Astrocyte (in vitro differentiated cells and primary cell): ENCODE measurements around the gene QPCT. TPM values are rescaled to one million over a fixed set of nuclear protein-coding genes. Genes with fewer than 3 reads are reported as not detected.
A peak's percentile ranks its signal among the peaks of the same experiment; 100 is the strongest.

ENCODE experiments used
- DNase-seq: peaks from one replicate; pipeline ENCODE4 v3.0.0-alpha.2; 2010; ENCODE audit warnings: low read depth
- FAIRE-seq: peaks from 2 replicates; lab custom pipeline; 2011; peaks lifted over from hg19 to GRCh38; lab: Jason Lieb, UNC
- H2AFZ ChIP-seq: 2 replicates; pipeline ENCODE4 v1.6.0; 2012; ENCODE audit warnings: low read depth, low read length, inconsistent platforms
- H3K27ac ChIP-seq: 2 replicates; pipeline ENCODE4 v1.5.1; 2011; ENCODE audit warnings: low read depth, low read length, inconsistent platforms
- H3K27me3 ChIP-seq: 2 replicates; pipeline ENCODE4 v1.6.0; 2011; ENCODE audit warnings: low read length, inconsistent platforms; ENCODE audit not compliant: insufficient read depth
- H3K36me3 ChIP-seq: 2 replicates; pipeline ENCODE4 v1.5.1; 2011; ENCODE audit warnings: low read length, inconsistent platforms; ENCODE audit not compliant: insufficient read depth
- H3K4me1 ChIP-seq: 2 replicates; pipeline ENCODE4 v1.5.1; 2011; ENCODE audit warnings: low read length, inconsistent platforms; ENCODE audit not compliant: insufficient read depth
- H3K4me2 ChIP-seq: 2 replicates; pipeline ENCODE4 v1.6.0; 2012; ENCODE audit warnings: low read length, inconsistent platforms
- H3K4me3 ChIP-seq: 2 replicates; pipeline ENCODE4 v1.5.1; 2011; ENCODE audit warnings: low read depth, mild to moderate bottlenecking, low read length, inconsistent platforms; ENCODE audit not compliant: insufficient read depth
- H3K79me2 ChIP-seq: 2 replicates; pipeline ENCODE4 v1.6.0; 2012; ENCODE audit warnings: mild to moderate bottlenecking, low read length, inconsistent platforms; ENCODE audit not compliant: insufficient read depth
- H3K9ac ChIP-seq: 2 replicates; pipeline ENCODE4 v1.6.0; 2012; ENCODE audit warnings: mild to moderate bottlenecking, low read length, inconsistent platforms
- H3K9me3 ChIP-seq: 2 replicates; pipeline ENCODE4 v1.5.1; 2012; ENCODE audit warnings: low read depth, mild to moderate bottlenecking, low read length, inconsistent platforms; ENCODE audit not compliant: insufficient read depth
- H4K20me1 ChIP-seq: 2 replicates; pipeline ENCODE4 v1.6.0; 2012; ENCODE audit warnings: low read length, inconsistent platforms; ENCODE audit not compliant: insufficient read depth
- H3K27ac Mint-ChIP-seq: one replicate; pipeline ENCODE4 v1.8.0; 2021; ENCODE audit warnings: mild to moderate bottlenecking, mixed read lengths; ENCODE audit not compliant: unreplicated experiment
- H3K27me3 Mint-ChIP-seq: one replicate; pipeline ENCODE4 v1.8.0; 2021; ENCODE audit warnings: low read depth, mixed read lengths; ENCODE audit not compliant: unreplicated experiment
- H3K36me3 Mint-ChIP-seq: one replicate; pipeline ENCODE4 v1.8.0; 2021; ENCODE audit warnings: low read depth, mixed read lengths; ENCODE audit not compliant: unreplicated experiment
- H3K4me1 Mint-ChIP-seq: one replicate; pipeline ENCODE4 v1.8.0; 2021; ENCODE audit warnings: low read depth, mixed read lengths; ENCODE audit not compliant: unreplicated experiment
- H3K4me3 Mint-ChIP-seq: one replicate; pipeline ENCODE4 v1.8.0; 2021; ENCODE audit warnings: mild to moderate bottlenecking, moderate library complexity, mixed read lengths; ENCODE audit not compliant: unreplicated experiment
- H3K9me3 Mint-ChIP-seq: one replicate; pipeline ENCODE4 v1.8.0; 2021; ENCODE audit warnings: mild to moderate bottlenecking, mixed read lengths; ENCODE audit not compliant: unreplicated experiment
- EZH2 ChIP-seq: IDR thresholded peaks from 2 replicates; pipeline ENCODE4 v1.6.1; 2012; ENCODE audit warnings: mild to moderate bottlenecking, low read length, inconsistent platforms; ENCODE audit not compliant: insufficient read depth
- total RNA-seq: library from RNA; stranded (reverse); gene quantifications from 2 replicates; pipeline ENCODE4 v1.2.1, GENCODE V29; 2021
- TF ChIP-seq, protein P1 (sequence below): IDR thresholded peaks from 2 replicates; pipeline ENCODE4 v1.5.1; 2011; ENCODE audit warnings: low read depth, mild to moderate bottlenecking, inconsistent platforms, low read length, moderate library complexity; ENCODE audit not compliant: insufficient read depth

QPCT gene
- total RNA-seq, 1 donor from 2014 or later, result 23.1 TPM

DNA sequence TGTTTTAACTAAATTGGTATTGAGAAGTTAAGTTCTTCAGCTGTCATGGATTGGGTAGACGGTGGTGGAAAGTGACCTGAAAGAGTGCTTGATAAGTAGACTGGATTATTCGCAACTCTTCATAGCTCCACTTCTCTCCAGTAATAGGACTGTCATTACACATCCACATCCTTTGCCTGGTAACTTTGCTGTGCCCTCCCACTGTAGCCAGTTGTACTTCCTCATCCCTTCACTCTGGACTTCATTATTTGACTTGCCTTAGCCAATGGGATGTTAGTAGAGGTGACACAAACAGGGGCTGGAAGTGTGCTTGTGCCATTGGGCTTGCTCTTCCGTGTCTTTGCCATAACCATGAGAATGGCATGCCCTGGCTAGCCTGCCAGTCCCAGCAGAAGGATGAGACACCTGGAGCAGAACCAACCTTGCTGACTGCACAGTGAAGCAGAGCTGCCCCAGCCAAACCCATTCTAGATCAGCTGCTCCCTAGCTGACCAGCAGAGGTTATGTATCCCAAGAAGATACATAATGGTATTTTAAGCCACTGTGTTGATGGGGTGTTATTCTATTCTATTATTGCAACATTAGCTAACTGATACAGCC is 16.9 kb downstream of the QPCT start:
- H3K4me1 Mint-ChIP-seq, result peaks cover under 1% of the 10 kb centered on the region
- no peak for TF ChIP-seq EZH2
- TF ChIP-seq, protein P1, sequence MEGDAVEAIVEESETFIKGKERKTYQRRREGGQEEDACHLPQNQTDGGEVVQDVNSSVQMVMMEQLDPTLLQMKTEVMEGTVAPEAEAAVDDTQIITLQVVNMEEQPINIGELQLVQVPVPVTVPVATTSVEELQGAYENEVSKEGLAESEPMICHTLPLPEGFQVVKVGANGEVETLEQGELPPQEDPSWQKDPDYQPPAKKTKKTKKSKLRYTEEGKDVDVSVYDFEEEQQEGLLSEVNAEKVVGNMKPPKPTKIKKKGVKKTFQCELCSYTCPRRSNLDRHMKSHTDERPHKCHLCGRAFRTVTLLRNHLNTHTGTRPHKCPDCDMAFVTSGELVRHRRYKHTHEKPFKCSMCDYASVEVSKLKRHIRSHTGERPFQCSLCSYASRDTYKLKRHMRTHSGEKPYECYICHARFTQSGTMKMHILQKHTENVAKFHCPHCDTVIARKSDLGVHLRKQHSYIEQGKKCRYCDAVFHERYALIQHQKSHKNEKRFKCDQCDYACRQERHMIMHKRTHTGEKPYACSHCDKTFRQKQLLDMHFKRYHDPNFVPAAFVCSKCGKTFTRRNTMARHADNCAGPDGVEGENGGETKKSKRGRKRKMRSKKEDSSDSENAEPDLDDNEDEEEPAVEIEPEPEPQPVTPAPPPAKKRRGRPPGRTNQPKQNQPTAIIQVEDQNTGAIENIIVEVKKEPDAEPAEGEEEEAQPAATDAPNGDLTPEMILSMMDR, result no peak
- H3K27ac Mint-ChIP-seq, result no peak overlapping the region
- H3K27ac ChIP-seq, result no peak overlapping the region
- H3K9me3 ChIP-seq, result no peaks in the 10 kb centered on the region
- H3K36me3 Mint-ChIP-seq, result peaks cover 2% of the 10 kb centered on the region
- no peaks in the 10 kb centered on the region for H3K79me2 ChIP-seq
- H2AFZ ChIP-seq, result no peak overlapping the region
- no peak overlapping the region for H3K9ac ChIP-seq
- no peak for DNase-seq
- H3K36me3 ChIP-seq, result no peaks in the 10 kb centered on the region
- no peaks in the 10 kb centered on the region for H3K27me3 ChIP-seq
- H3K4me2 ChIP-seq, result no peak overlapping the region
- H3K9me3 Mint-ChIP-seq, result no peaks in the 10 kb centered on the region
- no peak for FAIRE-seq
- H3K4me3 Mint-ChIP-seq, result no peak overlapping the region
- H3K27me3 Mint-ChIP-seq, result peaks cover 4% of the 10 kb centered on the region
- H3K4me3 ChIP-seq, result no peak overlapping the region
- no peaks in the 10 kb centered on the region for H4K20me1 ChIP-seq
- H3K4me1 ChIP-seq, result no peaks in the 10 kb centered on the region

DNA sequence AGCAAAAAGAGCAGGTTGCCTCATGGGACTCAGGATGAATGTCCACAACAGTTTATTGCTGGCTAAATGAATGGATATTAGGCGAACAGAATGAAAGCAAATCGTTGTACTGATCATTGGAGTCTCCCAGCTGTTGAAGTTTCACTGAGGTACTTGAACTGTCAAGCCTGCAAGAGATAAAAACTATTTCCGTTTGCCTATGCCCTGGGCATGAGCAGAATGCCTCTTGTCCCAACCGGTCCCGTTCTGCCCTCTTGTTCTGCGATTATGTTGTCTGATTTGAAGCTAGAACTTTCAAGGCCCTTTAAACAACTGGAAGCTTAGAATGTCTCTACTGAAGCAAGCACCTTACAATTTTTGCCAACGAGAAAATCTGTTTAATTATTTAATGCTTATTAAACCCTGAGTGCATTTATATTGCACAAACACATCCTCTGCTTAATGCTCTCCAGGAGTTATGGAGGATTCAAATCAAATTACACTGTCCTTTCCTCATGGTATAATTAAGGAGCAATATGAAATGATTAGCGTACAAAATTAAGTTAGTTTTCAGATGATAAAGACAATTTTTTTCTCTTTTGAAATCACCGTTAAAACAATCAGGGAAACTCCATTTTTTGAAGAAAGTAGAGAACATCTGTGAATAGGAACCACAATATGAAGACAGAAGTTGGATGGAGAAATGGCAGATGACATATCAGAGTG is 17.7 kb downstream of the QPCT start:
- H3K27ac Mint-ChIP-seq, result no peak overlapping the region
- FAIRE-seq, result no peak
- peaks cover 4% of the 10 kb centered on the region for H3K36me3 Mint-ChIP-seq
- peaks cover 9% of the 10 kb centered on the region for H3K4me1 Mint-ChIP-seq
- H3K36me3 ChIP-seq, result no peaks in the 10 kb centered on the region
- no peaks in the 10 kb centered on the region for H3K9me3 ChIP-seq
- H3K4me3 Mint-ChIP-seq, result no peak overlapping the region
- TF ChIP-seq, protein P1, result no peak
- no peak for TF ChIP-seq EZH2
- H4K20me1 ChIP-seq, result no peaks in the 10 kb centered on the region
- H2AFZ ChIP-seq, result no peak overlapping the region
- H3K4me3 ChIP-seq, result no peak overlapping the region
- no peaks in the 10 kb centered on the region for H3K27me3 ChIP-seq
- H3K79me2 ChIP-seq, result no peaks in the 10 kb centered on the region
- H3K27ac ChIP-seq, result no peak overlapping the region
- H3K4me1 ChIP-seq, result no peaks in the 10 kb centered on the region
- DNase-seq, result no peak
- no peak overlapping the region for H3K4me2 ChIP-seq
- H3K9me3 Mint-ChIP-seq, result no peaks in the 10 kb centered on the region
- H3K9ac ChIP-seq, result no peak overlapping the region
- H3K27me3 Mint-ChIP-seq, result peaks cover 4% of the 10 kb centered on the region

DNA sequence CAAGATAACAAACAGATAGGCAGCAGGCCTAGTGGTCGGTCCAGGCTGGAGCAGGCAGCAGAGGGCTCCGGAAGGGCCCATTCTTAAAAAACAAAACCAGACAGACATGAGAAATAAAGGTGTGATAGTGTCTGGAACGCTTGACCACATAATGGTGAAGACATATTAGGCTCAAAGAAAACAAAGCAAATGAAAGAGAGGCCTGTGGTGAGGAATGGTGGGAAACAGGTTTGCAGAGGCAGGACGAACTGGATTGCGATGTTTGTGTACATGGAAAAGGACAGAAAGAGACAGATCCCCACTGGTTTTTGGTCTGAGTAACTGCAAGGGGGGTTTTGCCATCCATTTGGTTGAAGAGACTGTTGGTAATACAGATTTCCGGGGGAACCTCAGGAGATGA is 19.9 kb downstream of the QPCT start:
- Histone ChIP-seq H3K4me3 (no peak overlapping the region), H2AFZ (no peak overlapping the region), H3K9ac (no peak overlapping the region), H3K4me1 (no peaks in the 10 kb centered on the region), H3K9me3 (no peaks in the 10 kb centered on the region), H3K4me2 (no peak overlapping the region), H3K27me3 (no peaks in the 10 kb centered on the region), H4K20me1 (no peaks in the 10 kb centered on the region), H3K36me3 (no peaks in the 10 kb centered on the region), H3K79me2 (no peaks in the 10 kb centered on the region), H3K27ac (no peak overlapping the region)
- H3K36me3 Mint-ChIP-seq, result peaks cover 4% of the 10 kb centered on the region
- FAIRE-seq (peak; percentile 23), DNase-seq (no peak)
- peaks cover 10% of the 10 kb centered on the region for H3K4me1 Mint-ChIP-seq
- H3K27me3 Mint-ChIP-seq, result peaks cover 4% of the 10 kb centered on the region
- no peak overlapping the region for H3K27ac Mint-ChIP-seq
- H3K4me3 Mint-ChIP-seq, result no peak overlapping the region
- H3K9me3 Mint-ChIP-seq, result peaks cover 2% of the 10 kb centered on the region
- no peak for TF ChIP-seq EZH2
- TF ChIP-seq, protein P1, result no peak
